Thyroid gland (tissue), 4 donors: ENCODE measurements around the gene KMT2E. TPM values are rescaled to one million over a fixed set of nuclear protein-coding genes. Genes with fewer than 3 reads are reported as not detected.

Experiments used
- DNase-seq, 2 donors: peaks; one replicate each; pipeline ENCODE4 v3.0.0-alpha.2; 2019
- H3K27ac ChIP-seq, 3 donors: fragments of 200-600 bp; sonication (generic); 1 replicate in 2 of 3; 2 replicates in 1 of 3; pipeline ENCODE4 v1.5.1; 2016 to 2019; ENCODE audit warnings: mild to moderate bottlenecking in 1 of 3, moderate library complexity in 1 of 3
- H3K27me3 ChIP-seq: fragments of 200-600 bp; sonication (generic); one replicate; pipeline ENCODE4 v1.5.1; 2019
- H3K36me3 ChIP-seq, 2 donors: fragments of 200-600 bp; sonication (generic); one replicate each; pipeline ENCODE4 v1.5.1; 2016 to 2019
- H3K4me1 ChIP-seq, 2 donors: fragments of 200-600 bp; sonication (generic); one replicate each; pipeline ENCODE4 v1.5.1; 2017 to 2019
- H3K4me3 ChIP-seq, 3 donors: fragments of 200-600 bp; sonication (generic); replicated peaks in 1 of 3; 1 replicate in 2 of 3; 2 replicates in 1 of 3; pipeline ENCODE4 v1.5.1; 2016; ENCODE audit warnings: mild to moderate bottlenecking in 1 of 3
- H3K9me3 ChIP-seq: fragments of 200-600 bp; sonication (generic); one replicate; pipeline ENCODE4 v1.5.1; 2017
- CTCF ChIP-seq, 6 experiments: fragments of 200-600 bp in 3 of 6; fragments of 450-650 bp in 3 of 6; sonication (generic) in 3 of 6; IDR thresholded peaks; one replicate each; pipeline ENCODE4 v1.5.1; 2016 to 2019; ENCODE audit warnings: antibody characterized with exemption in 6 of 6, mild to moderate bottlenecking in 2 of 6, inconsistent platforms in 1 of 6, moderate library complexity in 1 of 6
- POLR2A ChIP-seq, 2 donors: fragments of 450-650 bp; IDR thresholded peaks; one replicate each; pipeline ENCODE4 v1.6.1; 2017; ENCODE audit warnings: antibody characterized with exemption in 2 of 2, mild to moderate bottlenecking in 2 of 2, moderate library complexity in 1 of 2
- WGBS, 2 donors: methylation state at CpG; one replicate each; pipeline ENCODE4 v1.1.5; 2017; 5-methylcytosine and 5-hydroxymethylcytosine counted together
- intact Hi-C: fragments of 100-400 bp; cut with DNase I; formaldehyde crosslinking; loops from one replicate; pipeline ENCODE4 v1.15.1; 2023
- total RNA-seq, 4 donors: library from RNA; depleted of rRNA; stranded (reverse); fragments of >200 nt; gene quantifications; one replicate each; pipeline ENCODE4 v1.2.3, GENCODE V29; 2016

The KMT2E gene
- total RNA-seq, 4 donors from 2014 or later = 111 to 181 (median 160) TPM

GRCh38 chr7:105030447-105030846 lies 16.4 kb downstream of the KMT2E start:
- H3K9me3 ChIP-seq = no peaks in the 10 kb centered on the region
- H3K27me3 ChIP-seq = no peaks in the 10 kb centered on the region
- H3K36me3 ChIP-seq = no peaks in the 10 kb centered on the region
- intact Hi-C loops = no loop called here
- H3K4me1 ChIP-seq = peaks cover 21 to 26% of the 10 kb centered on the region in 2 donors
- H3K4me3 ChIP-seq = no peak overlapping the region
- TF ChIP-seq CTCF (IDR thresholded peaks at IDR 0.05) (no peak), POLR2A (IDR thresholded peaks at IDR 0.05) (no peak)
- H3K27ac ChIP-seq = no peak overlapping the region
- no peak for DNase-seq

- no peak for DNase-seq
- 97 to 100% methylated on average over 1 of the region's 1 CpG for WGBS, 2 donors
- Histone ChIP-seq H3K4me1 (peaks cover 14 to 17% of the 10 kb centered on the region in 2 donors), H3K4me3 (no peak overlapping the region), H3K9me3 (no peaks in the 10 kb centered on the region), H3K27ac (no peak overlapping the region), H3K36me3 (no peaks in the 10 kb centered on the region), H3K27me3 (no peaks in the 10 kb centered on the region)
- intact Hi-C loops = no loop called here
- TF ChIP-seq CTCF (IDR thresholded peaks at IDR 0.05) (no peak), POLR2A (IDR thresholded peaks at IDR 0.05) (no peak)
Measured at GRCh38 chr7:105032553-105033214, 18.7 kb downstream of the KMT2E start.

- Histone ChIP-seq H3K27ac (no peak overlapping the region), H3K4me3 (no peak overlapping the region), H3K4me1 (peaks cover 16 to 28% of the 10 kb centered on the region in 2 donors), H3K27me3 (no peaks in the 10 kb centered on the region), H3K36me3 (no peaks in the 10 kb centered on the region), H3K9me3 (no peaks in the 10 kb centered on the region)
- WGBS, 2 donors = 93 to 97% methylated on average over 5 of the region's 5 CpGs
- intact Hi-C loops = no loop called here
- no peak for DNase-seq
- no peak for TF ChIP-seq POLR2A (IDR thresholded peaks at IDR 0.05)
- no peak for TF ChIP-seq CTCF (IDR thresholded peaks at IDR 0.05)
Measured at GRCh38 chr7:105035349-105035748, 21.3 kb downstream of the KMT2E start.

GRCh38 chr7:105036217-105037168 lies 22.5 kb downstream of the KMT2E start:
- H3K9me3 ChIP-seq = no peaks in the 10 kb centered on the region
- no peak overlapping the region for H3K4me3 ChIP-seq
- H3K27ac ChIP-seq = no peak overlapping the region
- H3K27me3 ChIP-seq = no peaks in the 10 kb centered on the region
- H3K36me3 ChIP-seq = peaks cover 3 to 4% of the 10 kb centered on the region in 2 donors
- WGBS, 2 donors = 72 to 80% methylated on average over 5 of the region's 5 CpGs
- peaks cover 14 to 28% of the 10 kb centered on the region in 2 donors for H3K4me1 ChIP-seq
- no peak for DNase-seq
- intact Hi-C loops = no loop called here
- TF ChIP-seq POLR2A (IDR thresholded peaks at IDR 0.05) (no peak), CTCF (IDR thresholded peaks at IDR 0.05) (no peak)

GRCh38 chr7:105037319-105037718 lies 23.3 kb downstream of the KMT2E start:
- Histone ChIP-seq H3K27ac (no peak overlapping the region), H3K4me1 (peaks cover 14 to 28% of the 10 kb centered on the region in 2 donors), H3K4me3 (no peak overlapping the region), H3K9me3 (no peaks in the 10 kb centered on the region), H3K27me3 (no peaks in the 10 kb centered on the region), H3K36me3 (peaks cover 8 to 12% of the 10 kb centered on the region in 2 donors)
- TF ChIP-seq CTCF (IDR thresholded peaks at IDR 0.05) (no peak), POLR2A (IDR thresholded peaks at IDR 0.05) (no peak)
- no peak for DNase-seq
- 62 to 64% methylated on average over 2 of the region's 2 CpGs for WGBS, 2 donors
- intact Hi-C loops = no loop called here
